Smooth muscle cell (in vitro differentiated cells): ENCODE measurements around the gene SLAMF1. TPM values are rescaled to one million over a fixed set of nuclear protein-coding genes. Genes with fewer than 3 reads are reported as not detected.

Experiments used
- DNase-seq: peaks from one replicate; lab custom pipeline; 2025; ENCODE audit not compliant: unreplicated experiment; lab: John Stamatoyannopoulos, UW
- H2AFZ ChIP-seq: fragments of 200-600 bp; sonication (generic); 2 replicates; pipeline ENCODE4 v1.6.0; 2016; ENCODE audit warnings: antibody characterized with exemption, low read depth, mild to moderate bottlenecking
- H3F3A ChIP-seq: fragments of 200-600 bp; sonication (generic); 2 replicates; pipeline ENCODE4 v1.6.0; 2017; ENCODE audit warnings: antibody characterized with exemption, low read depth
- H3K27ac ChIP-seq: fragments of 200-600 bp; sonication (generic); 2 replicates; pipeline ENCODE4 v1.5.1; 2016; ENCODE audit warnings: low read depth, mild to moderate bottlenecking
- H3K27me3 ChIP-seq: fragments of 200-600 bp; sonication (generic); 2 replicates; pipeline ENCODE4 v1.6.1; 2016; ENCODE audit warnings: low read depth, mild to moderate bottlenecking
- H3K36me3 ChIP-seq: fragments of 200-600 bp; sonication (generic); 2 replicates; pipeline ENCODE4 v1.5.1; 2016; ENCODE audit warnings: low read depth
- H3K4me1 ChIP-seq: fragments of 200-600 bp; sonication (generic); 2 replicates; pipeline ENCODE4 v1.5.1; 2016; ENCODE audit warnings: low read depth
- H3K4me2 ChIP-seq: fragments of 200-600 bp; sonication (generic); 2 replicates; pipeline ENCODE4 v1.6.0; 2016; ENCODE audit warnings: mild to moderate bottlenecking
- H3K4me3 ChIP-seq: fragments of 200-600 bp; sonication (generic); 2 replicates; pipeline ENCODE4 v1.5.1; 2016; ENCODE audit warnings: mild to moderate bottlenecking
- H3K79me2 ChIP-seq: fragments of 200-600 bp; sonication (generic); 2 replicates; pipeline ENCODE4 v1.6.0; 2016; ENCODE audit warnings: low read depth, mild to moderate bottlenecking
- H3K9ac ChIP-seq: fragments of 200-600 bp; sonication (generic); 2 replicates; pipeline ENCODE4 v1.6.0; 2016; ENCODE audit warnings: low read depth
- H3K9me3 ChIP-seq: fragments of 200-600 bp; sonication (generic); replicated peaks from 2 replicates; pipeline ENCODE4 v1.5.1; 2016; ENCODE audit warnings: low read depth
- H4K20me1 ChIP-seq: fragments of 200-600 bp; sonication (generic); 2 replicates; pipeline ENCODE4 v1.6.0; 2016; ENCODE audit warnings: low read depth
- WGBS: methylation state at CpG from one replicate; pipeline ENCODE4 v1.1.7; 2016; ENCODE audit warnings: low lambda C conversion rate; 5-methylcytosine and 5-hydroxymethylcytosine counted together
- polyA plus RNA-seq: library from polyadenylated mRNA; unstranded; fragments of >200 nt; fragmentation: Nextera tagmentation; extraction: Ambion mirVana; gene quantifications from 2 replicates; pipeline ENCODE4 v1.2.1, GENCODE V29; 2016
- total RNA-seq: library from RNA; depleted of rRNA; stranded (reverse); fragments of >200 nt; gene quantifications from 2 replicates; pipeline ENCODE4 v1.2.3, GENCODE V29; 2014
- TF ChIP-seq, protein P1 (sequence below): fragments of 200-600 bp; sonication (generic); IDR thresholded peaks from 2 replicates; pipeline ENCODE4 v1.5.1; 2017; ENCODE audit warnings: borderline replicate concordance, mild to moderate bottlenecking, antibody characterized with exemption; ENCODE audit not compliant: insufficient read depth, poor library complexity, severe bottlenecking

The SLAMF1 gene
- total and polyA plus RNA-seq, 2 experiments from 2014 or later, result not detected

DNA sequence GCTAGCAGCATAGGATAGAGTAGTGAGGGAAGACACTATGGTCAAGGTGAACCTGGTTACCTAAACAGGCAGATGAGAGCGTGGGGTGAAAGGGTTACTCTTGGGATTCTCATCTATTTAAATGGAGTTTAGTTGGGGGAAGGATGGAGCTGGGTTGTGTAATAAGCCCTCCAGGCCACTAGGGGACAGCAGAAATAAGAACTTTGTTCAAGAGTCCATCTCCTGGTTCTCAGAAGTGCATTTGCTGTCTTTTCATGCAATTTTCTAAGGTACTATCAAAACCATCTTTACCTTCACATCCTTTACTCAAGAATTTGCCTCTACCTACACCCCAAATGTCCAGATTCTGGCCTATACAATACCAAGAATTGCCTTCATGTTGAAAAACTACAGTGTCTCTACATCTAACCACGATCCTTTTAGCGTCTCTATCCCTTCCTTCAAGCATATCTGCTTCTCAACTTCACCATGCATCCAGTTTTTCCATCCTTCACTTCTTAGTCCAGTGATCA is 28.0 kb downstream of the SLAMF1 start:
- H3F3A ChIP-seq, result no peaks in the 10 kb centered on the region
- DNase-seq, result no peak
- TF ChIP-seq, protein P1, sequence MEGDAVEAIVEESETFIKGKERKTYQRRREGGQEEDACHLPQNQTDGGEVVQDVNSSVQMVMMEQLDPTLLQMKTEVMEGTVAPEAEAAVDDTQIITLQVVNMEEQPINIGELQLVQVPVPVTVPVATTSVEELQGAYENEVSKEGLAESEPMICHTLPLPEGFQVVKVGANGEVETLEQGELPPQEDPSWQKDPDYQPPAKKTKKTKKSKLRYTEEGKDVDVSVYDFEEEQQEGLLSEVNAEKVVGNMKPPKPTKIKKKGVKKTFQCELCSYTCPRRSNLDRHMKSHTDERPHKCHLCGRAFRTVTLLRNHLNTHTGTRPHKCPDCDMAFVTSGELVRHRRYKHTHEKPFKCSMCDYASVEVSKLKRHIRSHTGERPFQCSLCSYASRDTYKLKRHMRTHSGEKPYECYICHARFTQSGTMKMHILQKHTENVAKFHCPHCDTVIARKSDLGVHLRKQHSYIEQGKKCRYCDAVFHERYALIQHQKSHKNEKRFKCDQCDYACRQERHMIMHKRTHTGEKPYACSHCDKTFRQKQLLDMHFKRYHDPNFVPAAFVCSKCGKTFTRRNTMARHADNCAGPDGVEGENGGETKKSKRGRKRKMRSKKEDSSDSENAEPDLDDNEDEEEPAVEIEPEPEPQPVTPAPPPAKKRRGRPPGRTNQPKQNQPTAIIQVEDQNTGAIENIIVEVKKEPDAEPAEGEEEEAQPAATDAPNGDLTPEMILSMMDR, result peak; percentile 28
- no peaks in the 10 kb centered on the region for H3K27me3 ChIP-seq
- H3K27ac ChIP-seq, result no peak overlapping the region
- no peak overlapping the region for H3K4me2 ChIP-seq
- no peaks in the 10 kb centered on the region for H3K4me1 ChIP-seq
- H3K36me3 ChIP-seq, result no peaks in the 10 kb centered on the region
- H3K4me3 ChIP-seq, result no peak overlapping the region
- H3K9ac ChIP-seq, result no peak overlapping the region
- no peaks in the 10 kb centered on the region for H3K9me3 ChIP-seq
- WGBS, result 96% methylated on average over 3 of the region's 3 CpGs
- no peak overlapping the region for H2AFZ ChIP-seq
- no peaks in the 10 kb centered on the region for H3K79me2 ChIP-seq
- H4K20me1 ChIP-seq, result no peaks in the 10 kb centered on the region

DNA sequence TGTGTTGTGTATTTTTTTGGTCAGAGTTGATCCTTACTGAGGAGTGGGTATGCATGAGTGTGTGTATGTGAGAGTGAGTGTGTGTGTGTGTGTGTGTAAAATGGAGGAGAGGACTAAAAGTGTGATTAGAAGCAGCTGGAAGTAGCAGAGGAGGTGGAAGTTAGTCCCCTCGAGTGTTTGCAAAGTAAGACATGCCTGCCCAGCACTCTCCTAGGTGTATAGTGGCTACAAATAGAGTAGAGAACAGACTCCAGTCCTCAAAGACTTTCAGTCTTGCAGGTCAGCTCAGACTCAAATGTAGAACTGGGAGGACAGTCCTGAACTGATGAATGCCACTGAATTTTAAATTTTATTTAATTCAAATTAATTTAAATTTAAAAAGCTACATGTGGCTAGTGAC is 28.5 kb downstream of the SLAMF1 start:
- H3K9me3 ChIP-seq, result no peaks in the 10 kb centered on the region
- no peak overlapping the region for H3K27ac ChIP-seq
- H3F3A ChIP-seq, result no peaks in the 10 kb centered on the region
- H3K4me2 ChIP-seq, result no peak overlapping the region
- H3K36me3 ChIP-seq, result no peaks in the 10 kb centered on the region
- no peak overlapping the region for H3K9ac ChIP-seq
- no peaks in the 10 kb centered on the region for H3K79me2 ChIP-seq
- H3K4me1 ChIP-seq, result no peaks in the 10 kb centered on the region
- no peak overlapping the region for H2AFZ ChIP-seq
- no peaks in the 10 kb centered on the region for H3K27me3 ChIP-seq
- no peak overlapping the region for H3K4me3 ChIP-seq
- TF ChIP-seq, protein P1, result no peak
- no peaks in the 10 kb centered on the region for H4K20me1 ChIP-seq
- 82% methylated on average over 1 of the region's 1 CpG for WGBS
- no peak for DNase-seq

DNA sequence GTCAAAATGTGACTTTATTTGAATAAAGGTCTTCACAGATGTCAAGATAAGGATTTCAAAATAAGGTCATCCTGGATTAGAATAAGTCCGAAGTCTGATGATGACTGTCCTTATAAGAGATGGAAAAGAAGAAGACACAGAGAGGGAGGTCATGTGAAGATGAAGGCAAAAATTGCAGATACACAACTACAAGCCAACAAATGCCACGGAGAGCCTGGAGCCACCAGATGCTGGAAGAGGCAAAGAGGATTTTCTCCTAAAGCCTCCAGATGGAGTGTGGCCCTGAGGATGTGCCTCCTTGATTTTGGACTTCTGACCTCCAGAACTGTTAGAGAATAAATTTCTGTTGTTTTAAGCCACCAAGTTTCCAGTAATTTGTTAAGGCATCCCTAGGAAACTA is 31.2 kb downstream of the SLAMF1 start:
- H3K9me3 ChIP-seq, result no peaks in the 10 kb centered on the region
- no peaks in the 10 kb centered on the region for H4K20me1 ChIP-seq
- 91% methylated on average over 2 of the region's 2 CpGs for WGBS
- no peak overlapping the region for H3K4me3 ChIP-seq
- no peaks in the 10 kb centered on the region for H3K27me3 ChIP-seq
- H3K4me1 ChIP-seq, result no peaks in the 10 kb centered on the region
- H3K9ac ChIP-seq, result no peak overlapping the region
- H3K79me2 ChIP-seq, result no peaks in the 10 kb centered on the region
- H2AFZ ChIP-seq, result no peak overlapping the region
- H3F3A ChIP-seq, result no peaks in the 10 kb centered on the region
- no peak overlapping the region for H3K27ac ChIP-seq
- DNase-seq, result no peak
- H3K36me3 ChIP-seq, result no peaks in the 10 kb centered on the region
- no peak overlapping the region for H3K4me2 ChIP-seq
- TF ChIP-seq, protein P1, result no peak

DNA sequence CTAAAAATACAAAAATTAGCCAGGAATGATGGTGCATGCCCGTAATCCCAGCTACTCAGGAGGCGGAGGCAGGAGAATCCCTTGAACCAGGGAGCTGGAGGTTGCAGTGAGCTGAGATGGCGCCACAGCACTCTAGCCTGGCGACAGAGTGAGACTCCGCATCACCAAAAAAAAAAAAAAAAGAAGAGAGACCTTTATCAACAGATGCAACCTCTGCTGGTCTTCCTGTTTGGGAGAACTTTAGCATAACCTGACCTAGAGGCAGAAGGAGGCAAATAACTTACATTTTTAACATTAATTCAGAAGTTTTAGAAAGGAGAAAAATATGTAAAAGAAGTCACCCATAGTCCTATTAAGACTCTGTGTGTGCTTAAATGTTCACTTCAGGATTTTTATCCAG is 32.4 kb downstream of the SLAMF1 start:
- no peaks in the 10 kb centered on the region for H3K36me3 ChIP-seq
- H3K9ac ChIP-seq, result no peak overlapping the region
- no peak overlapping the region for H3K4me2 ChIP-seq
- no peak overlapping the region for H2AFZ ChIP-seq
- H3K9me3 ChIP-seq, result no peaks in the 10 kb centered on the region
- no peaks in the 10 kb centered on the region for H3K4me1 ChIP-seq
- DNase-seq, result no peak
- no peak overlapping the region for H3K4me3 ChIP-seq
- no peak overlapping the region for H3K27ac ChIP-seq
- H4K20me1 ChIP-seq, result no peaks in the 10 kb centered on the region
- H3F3A ChIP-seq, result no peaks in the 10 kb centered on the region
- H3K27me3 ChIP-seq, result no peaks in the 10 kb centered on the region
- WGBS, result 81% methylated on average over 5 of the region's 5 CpGs
- no peaks in the 10 kb centered on the region for H3K79me2 ChIP-seq
- TF ChIP-seq, protein P1, result no peak
